OCI-M2 (cell line): ENCODE measurements around the gene SHROOM3.

Experiments
- DNase-seq: peaks from one replicate; lab custom pipeline; 2025; ENCODE audit not compliant: unreplicated experiment; lab: John Stamatoyannopoulos, UW

The SHROOM3 gene

GRCh38 chr4:76764251-76764650 lies 329.2 kb downstream of the SHROOM3 start:
- no peak for DNase-seq

GRCh38 chr4:76765473-76766183 lies 330.6 kb downstream of the SHROOM3 start:
- DNase-seq: no peak

- no peak for DNase-seq
These were observed 333.0 kb downstream of the SHROOM3 start for GRCh38 chr4:76767983-76768382.

DNA sequence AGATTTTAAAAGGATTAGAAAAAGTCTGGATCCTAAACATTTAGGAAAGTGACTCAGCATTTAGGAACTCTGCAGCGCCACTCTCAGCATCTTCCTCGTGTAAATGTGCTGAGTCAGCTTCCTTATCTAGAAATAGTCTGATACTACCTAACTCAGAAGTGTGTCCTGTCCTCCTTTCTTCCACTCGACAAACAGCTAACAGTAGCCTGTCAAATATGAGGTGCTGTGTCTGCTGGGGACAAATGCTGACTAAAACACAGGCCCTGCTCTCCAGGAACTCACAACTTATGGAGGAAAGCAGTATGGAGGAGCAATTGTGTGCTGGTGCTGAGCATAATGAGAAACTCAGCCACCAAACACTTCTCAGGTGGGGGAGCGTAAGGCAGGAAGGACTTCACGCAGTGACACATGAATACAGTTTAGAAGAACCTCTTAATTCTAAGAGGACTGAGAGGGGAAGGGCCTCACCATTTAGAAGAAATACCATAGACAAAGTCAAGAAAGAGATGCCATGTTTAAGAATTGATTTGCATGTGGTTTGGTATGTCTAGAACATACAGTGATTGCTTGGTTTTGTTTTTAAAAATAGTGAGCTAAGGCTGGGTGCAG lies 337.6 kb downstream of the SHROOM3 start:
- DNase-seq: no peak

DNA sequence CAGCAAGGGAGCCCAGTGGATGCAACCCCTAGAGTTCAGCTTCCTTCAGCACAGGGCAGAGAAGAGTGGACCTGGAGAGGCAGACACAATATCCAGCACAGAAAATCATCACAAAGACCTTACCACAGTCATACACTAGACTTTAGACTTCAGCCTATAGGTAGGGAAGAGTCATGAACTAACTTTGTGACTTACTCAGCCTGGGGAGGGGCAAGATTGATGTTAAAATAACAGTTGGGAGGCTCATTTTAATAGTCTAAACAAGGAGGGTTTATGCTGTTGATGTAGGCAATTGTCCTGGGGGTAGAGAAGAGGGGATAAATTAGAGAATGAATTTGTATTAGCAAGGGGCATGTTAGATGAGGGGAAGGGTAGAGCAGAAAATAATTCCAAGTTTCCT lies 338.7 kb downstream of the SHROOM3 start:
- DNase-seq: no peak

GRCh38 chr4:76779740-76780459 lies 344.9 kb downstream of the SHROOM3 start:
- DNase-seq: no peak

- DNase-seq: no peak
These were observed 346.0 kb downstream of the SHROOM3 start for GRCh38 chr4:76780781-76781697.

GRCh38 chr4:76781698-76782595 lies 346.9 kb downstream of the SHROOM3 start:
- no peak for DNase-seq

DNA sequence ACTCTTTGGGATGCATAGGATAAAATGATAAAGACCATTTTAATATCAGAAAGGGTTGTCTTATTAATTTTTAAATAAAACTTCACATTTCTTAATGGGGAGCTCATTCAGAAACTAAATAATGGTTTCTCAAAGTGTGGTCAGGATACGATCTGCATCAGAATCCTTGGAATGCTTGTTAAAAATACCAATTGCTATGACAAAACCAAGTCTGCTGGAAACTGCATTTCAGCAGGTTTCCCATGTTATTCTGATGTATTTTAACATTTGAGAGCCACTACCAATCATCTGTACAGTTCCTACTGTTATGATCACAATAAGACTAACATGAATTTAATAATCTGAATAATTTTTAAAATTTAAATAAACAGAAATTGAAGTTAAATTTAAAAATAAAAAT lies 347.8 kb downstream of the SHROOM3 start:
- DNase-seq: no peak

GRCh38 chr4:76783836-76784235 lies 348.8 kb downstream of the SHROOM3 start:
- DNase-seq: no peak

- DNase-seq: no peak
These were observed 349.2 kb downstream of the SHROOM3 start for GRCh38 chr4:76784237-76784636.

- no peak for DNase-seq
These were observed 352.9 kb downstream of the SHROOM3 start for GRCh38 chr4:76787898-76788297.

DNA sequence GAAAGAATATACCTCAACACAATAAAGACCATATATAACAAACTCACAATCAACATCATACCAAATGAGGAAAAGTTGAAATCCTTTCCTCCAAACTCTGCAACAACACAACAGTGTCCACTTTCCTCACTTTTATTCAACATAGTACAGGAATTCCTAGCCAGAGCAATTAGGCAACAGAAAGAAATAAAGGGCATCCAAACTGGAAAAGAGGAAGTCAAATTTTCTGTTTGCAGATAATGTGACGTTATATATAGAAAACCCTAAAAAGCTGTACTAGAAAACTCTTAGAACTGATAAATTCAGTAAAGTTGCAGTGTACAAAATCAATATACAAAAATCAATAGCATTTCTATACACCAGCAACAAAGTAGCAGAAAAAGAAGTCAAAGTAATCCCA lies 355.3 kb downstream of the SHROOM3 start:
- no peak for DNase-seq

GRCh38 chr4:76791479-76791878 lies 356.4 kb downstream of the SHROOM3 start:
- no peak for DNase-seq

DNA sequence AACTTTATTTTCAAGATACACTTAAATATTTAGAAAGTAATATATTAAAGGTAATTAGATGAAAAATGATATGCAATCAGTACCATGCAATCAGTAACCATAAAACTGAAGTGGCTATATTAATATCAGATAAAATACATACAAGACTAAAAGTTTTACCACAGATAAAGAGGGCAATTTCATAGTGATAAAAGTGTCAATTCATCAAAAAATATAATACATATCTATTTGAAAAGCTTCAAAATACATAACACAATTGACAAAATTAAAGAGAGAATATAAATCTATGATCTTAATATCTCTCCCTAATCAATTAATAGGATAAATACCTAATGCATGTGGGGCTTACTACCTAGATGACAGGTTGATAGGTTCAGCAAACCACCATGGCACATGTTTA lies 357.4 kb downstream of the SHROOM3 start:
- no peak for DNase-seq

DNA sequence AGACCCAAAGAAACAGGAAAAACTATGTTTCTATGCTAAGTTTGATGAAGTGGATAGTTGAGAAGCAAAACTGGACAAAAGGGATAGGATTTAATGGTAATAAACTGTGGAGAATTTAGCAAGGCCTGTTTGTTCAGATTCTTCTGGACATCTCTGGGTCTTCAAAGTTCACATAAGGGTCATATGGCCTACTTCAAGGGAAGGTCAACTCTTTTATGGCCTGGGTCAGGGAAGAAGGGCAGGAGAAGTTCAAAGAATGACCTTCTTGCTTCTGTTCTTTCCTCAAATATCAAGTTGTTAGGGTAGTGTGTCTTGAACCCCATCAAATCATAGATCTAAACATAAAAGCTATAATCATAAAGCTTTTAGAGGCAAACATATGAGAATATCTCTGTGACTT lies 360.2 kb downstream of the SHROOM3 start:
- no peak for DNase-seq

GRCh38 chr4:76799140-76799539 lies 364.1 kb downstream of the SHROOM3 start:
- no peak for DNase-seq

- DNase-seq: no peak
These were observed 364.7 kb downstream of the SHROOM3 start for GRCh38 chr4:76799718-76800117.

GRCh38 chr4:76800902-76801301 lies 365.9 kb downstream of the SHROOM3 start:
- no peak for DNase-seq

DNA sequence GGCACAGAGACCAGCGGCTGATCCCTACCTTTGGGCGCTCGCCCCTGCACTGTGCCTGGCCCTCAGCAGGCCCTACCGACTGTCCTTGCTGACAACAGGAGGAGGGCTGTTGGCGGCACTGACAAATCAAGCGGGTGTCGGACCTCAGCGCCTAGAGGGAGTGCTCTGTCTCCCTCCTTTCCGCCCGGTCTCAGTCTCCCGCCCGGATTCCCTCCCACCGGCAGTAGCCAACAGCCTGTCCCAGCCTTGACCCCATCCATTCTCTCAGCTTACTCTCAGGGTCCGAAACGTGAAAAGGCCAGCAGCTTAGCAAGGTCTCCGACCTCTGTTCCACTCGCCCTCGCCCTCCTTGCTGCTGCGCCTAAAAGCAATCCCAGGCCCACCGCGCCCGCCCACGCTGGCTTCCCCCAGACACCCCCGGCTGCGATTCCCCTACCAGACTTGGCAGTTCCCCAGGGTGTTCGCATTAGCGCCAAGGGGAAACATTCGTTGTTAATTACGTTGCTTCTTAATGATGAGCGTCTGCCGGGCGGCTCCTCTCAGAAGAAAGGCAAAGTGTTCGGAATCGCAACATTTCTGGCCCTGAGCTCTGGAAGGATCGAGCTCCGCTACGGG lies 366.7 kb downstream of the SHROOM3 start:
- DNase-seq: no peak
